PFSK-1 (cell line): ENCODE data around the gene BPIFB1.

Experiments used
- FOXP2 ChIP-seq: optimal IDR thresholded peaks from 2 replicates; pipeline ENCODE3; 2011; ENCODE audit warnings: borderline replicate concordance, control low read depth, inconsistent platforms; ENCODE audit not compliant: insufficient read depth; ENCODE audit errors: extremely low read length, extremely low read depth
- POLR2AphosphoS5 ChIP-seq: IDR thresholded peaks from 2 replicates; pipeline ENCODE4 v1.6.1; 2012; ENCODE audit warnings: low read depth, mild to moderate bottlenecking, control low read depth, low read length, moderate library complexity
- REST ChIP-seq, 2 experiments: IDR thresholded peaks; 2 replicates each; pipeline versions ENCODE4 v1.6.1 to v1.8.0; 2011 to 2012; ENCODE audit warnings: low read depth in 2 of 2, low read length in 2 of 2, control low read depth in 1 of 2, inconsistent platforms in 1 of 2, mild to moderate bottlenecking in 1 of 2, moderate library complexity in 1 of 2; ENCODE audit not compliant: insufficient read depth in 1 of 2
- SIN3A ChIP-seq: IDR thresholded peaks from 2 replicates; pipeline ENCODE4 v1.6.1; 2012; ENCODE audit warnings: mild to moderate bottlenecking, low read length, moderate library complexity, borderline replicate concordance; ENCODE audit not compliant: insufficient read depth
- TAF1 ChIP-seq: IDR thresholded peaks from 2 replicates; pipeline ENCODE4 v1.6.1; 2012; ENCODE audit warnings: low read length, control low read depth, borderline replicate concordance; ENCODE audit not compliant: insufficient read depth

Gene BPIFB1

GRCh38 chr20:33275871-33276270, 7.1 kb upstream of the BPIFB1 start:
- TF ChIP-seq REST (IDR thresholded peaks at IDR 0.05; ENCODE audit: insufficient read depth in 1 of 2, low read depth in 2 of 2, low read length in 2 of 2), result no peak
- no peak for TF ChIP-seq SIN3A
- TF ChIP-seq TAF1, result no peak
- TF ChIP-seq FOXP2, result no peak
- no peak for TF ChIP-seq POLR2AphosphoS5

GRCh38 chr20:33276303-33277113, 6.5 kb upstream of the BPIFB1 start:
- TF ChIP-seq SIN3A, result no peak
- no peak for TF ChIP-seq TAF1
- no peak for TF ChIP-seq REST (IDR thresholded peaks at IDR 0.05; ENCODE audit: insufficient read depth in 1 of 2, low read depth in 2 of 2, low read length in 2 of 2)
- TF ChIP-seq FOXP2, result no peak
- TF ChIP-seq POLR2AphosphoS5, result no peak

- TF ChIP-seq POLR2AphosphoS5, result no peak
- no peak for TF ChIP-seq SIN3A
- TF ChIP-seq TAF1, result no peak
- no peak for TF ChIP-seq FOXP2
- TF ChIP-seq REST (IDR thresholded peaks at IDR 0.05; ENCODE audit: insufficient read depth in 1 of 2, low read depth in 2 of 2, low read length in 2 of 2), result no peak
Measured at GRCh38 chr20:33277471-33278441, 5.3 kb upstream of the BPIFB1 start.

- TF ChIP-seq REST (IDR thresholded peaks at IDR 0.05; ENCODE audit: insufficient read depth in 1 of 2, low read depth in 2 of 2, low read length in 2 of 2) (no peak), POLR2AphosphoS5 (no peak)
Measured at GRCh38 chr20:33278700-33279099, 4.3 kb upstream of the BPIFB1 start.
